K562 (cell line): ENCODE measurements around the gene ATXN10.

ENCODE experiments used
- BHLHE40 ChIP-seq: IDR thresholded peaks from 2 replicates; pipeline ENCODE4 v1.6.1; 2011; ENCODE audit warnings: low read length, improper control_type of control experiment
- MAFF ChIP-seq: IDR thresholded peaks from 2 replicates; pipeline ENCODE4 v1.6.1; 2012; ENCODE audit warnings: low read length, improper control_type of control experiment
- PHF8 ChIP-seq: fragments of 200-600 bp; sonication (generic); IDR thresholded peaks from 2 replicates; pipeline ENCODE4 v1.6.1; 2012; ENCODE audit warnings: mixed run types, mild to moderate bottlenecking, inconsistent platforms, low read length, moderate library complexity, borderline replicate concordance
- POLR2AphosphoS2 ChIP-seq: IDR thresholded peaks from 2 replicates; pipeline ENCODE4 v1.6.1; 2012; ENCODE audit warnings: low read length, improper control_type of control experiment
- REST ChIP-seq, 2 experiments: fragments of 450-650 bp; formaldehyde crosslinking in 1 of 2; IDR thresholded peaks; 2 replicates each; pipeline versions ENCODE4 v1.4.0 to v1.6.1; 2014 to 2020; ENCODE audit warnings: mild to moderate bottlenecking in 2 of 2, borderline replicate concordance in 1 of 2, low read depth in 1 of 2
- SREBF2 ChIP-seq: sonication (generic); formaldehyde crosslinking; IDR thresholded peaks from 2 replicates; pipeline ENCODE4 v1.4.0; 2020; ENCODE audit warnings: mild to moderate bottlenecking, missing genetic modification reagents
- ZNF121 ChIP-seq: sonication (generic); formaldehyde crosslinking; conservative IDR thresholded peaks from 2 replicates; pipeline ENCODE4 v1.8.0; 2022; ENCODE audit warnings: missing genetic modification reagents

GRCh38 chr22:45846952-45847351, 175.3 kb downstream of the ATXN10 start:
- TF ChIP-seq MAFF, result no peak
- no peak for TF ChIP-seq SREBF2 (CRISPR knock-in tag)
- TF ChIP-seq POLR2AphosphoS2, result no peak
- peak; percentile 90 for TF ChIP-seq REST (IDR thresholded peaks at IDR 0.05; ENCODE audit: borderline replicate concordance)
- 0 out of 2 replicates have a peak, but pooled peaks have one; percentile 27 for TF ChIP-seq REST (CRISPR knock-in tag; IDR thresholded peaks at IDR 0.05; ENCODE audit: low read depth)
- no peak for TF ChIP-seq ZNF121 (CRISPR knock-in tag)
- TF ChIP-seq BHLHE40, result no peak
- no peak for TF ChIP-seq PHF8
